Smooth muscle cell (in vitro differentiated cells): Measurements from ENCODE around the gene SORBS1. TPM values are rescaled to one million over a fixed set of nuclear protein-coding genes. Genes with fewer than 3 reads are reported as not detected.

ENCODE experiments used
- DNase-seq: peaks from one replicate; lab custom pipeline; 2025; ENCODE audit not compliant: unreplicated experiment; lab: John Stamatoyannopoulos, UW
- H2AFZ ChIP-seq: fragments of 200-600 bp; sonication (generic); 2 replicates; pipeline ENCODE4 v1.6.0; 2016; ENCODE audit warnings: antibody characterized with exemption, low read depth, mild to moderate bottlenecking
- H3F3A ChIP-seq: fragments of 200-600 bp; sonication (generic); 2 replicates; pipeline ENCODE4 v1.6.0; 2017; ENCODE audit warnings: antibody characterized with exemption, low read depth
- H3K27ac ChIP-seq: fragments of 200-600 bp; sonication (generic); 2 replicates; pipeline ENCODE4 v1.5.1; 2016; ENCODE audit warnings: low read depth, mild to moderate bottlenecking
- H3K27me3 ChIP-seq: fragments of 200-600 bp; sonication (generic); 2 replicates; pipeline ENCODE4 v1.6.1; 2016; ENCODE audit warnings: low read depth, mild to moderate bottlenecking
- H3K36me3 ChIP-seq: fragments of 200-600 bp; sonication (generic); 2 replicates; pipeline ENCODE4 v1.5.1; 2016; ENCODE audit warnings: low read depth
- H3K4me1 ChIP-seq: fragments of 200-600 bp; sonication (generic); 2 replicates; pipeline ENCODE4 v1.5.1; 2016; ENCODE audit warnings: low read depth
- H3K4me2 ChIP-seq: fragments of 200-600 bp; sonication (generic); 2 replicates; pipeline ENCODE4 v1.6.0; 2016; ENCODE audit warnings: mild to moderate bottlenecking
- H3K4me3 ChIP-seq: fragments of 200-600 bp; sonication (generic); 2 replicates; pipeline ENCODE4 v1.5.1; 2016; ENCODE audit warnings: mild to moderate bottlenecking
- H3K79me2 ChIP-seq: fragments of 200-600 bp; sonication (generic); 2 replicates; pipeline ENCODE4 v1.6.0; 2016; ENCODE audit warnings: low read depth, mild to moderate bottlenecking
- H3K9ac ChIP-seq: fragments of 200-600 bp; sonication (generic); 2 replicates; pipeline ENCODE4 v1.6.0; 2016; ENCODE audit warnings: low read depth
- H3K9me3 ChIP-seq: fragments of 200-600 bp; sonication (generic); replicated peaks from 2 replicates; pipeline ENCODE4 v1.5.1; 2016; ENCODE audit warnings: low read depth
- H4K20me1 ChIP-seq: fragments of 200-600 bp; sonication (generic); 2 replicates; pipeline ENCODE4 v1.6.0; 2016; ENCODE audit warnings: low read depth
- WGBS: methylation state at CpG from one replicate; pipeline ENCODE4 v1.1.7; 2016; ENCODE audit warnings: low lambda C conversion rate; 5-methylcytosine and 5-hydroxymethylcytosine counted together
- polyA plus RNA-seq: library from polyadenylated mRNA; unstranded; fragments of >200 nt; fragmentation: Nextera tagmentation; extraction: Ambion mirVana; gene quantifications from 2 replicates; pipeline ENCODE4 v1.2.1, GENCODE V29; 2016
- total RNA-seq: library from RNA; depleted of rRNA; stranded (reverse); fragments of >200 nt; gene quantifications from 2 replicates; pipeline ENCODE4 v1.2.3, GENCODE V29; 2014
- TF ChIP-seq, protein P1 (sequence below): fragments of 200-600 bp; sonication (generic); IDR thresholded peaks from 2 replicates; pipeline ENCODE4 v1.5.1; 2017; ENCODE audit warnings: borderline replicate concordance, mild to moderate bottlenecking, antibody characterized with exemption; ENCODE audit not compliant: insufficient read depth, poor library complexity, severe bottlenecking

Gene SORBS1
- total and polyA plus RNA-seq, 2 experiments from 2014 or later, result 14.6 to 21.0 TPM

GRCh38 chr10:95413588-95413987 is 147.6 kb downstream of the SORBS1 start:
- H3K27me3 ChIP-seq, result no peaks in the 10 kb centered on the region
- no peak for DNase-seq
- no peaks in the 10 kb centered on the region for H3K9me3 ChIP-seq
- no peak overlapping the region for H3K4me2 ChIP-seq
- peaks cover 9% of the 10 kb centered on the region for H3K4me1 ChIP-seq
- H3K27ac ChIP-seq, result no peak overlapping the region
- H4K20me1 ChIP-seq, result peaks cover 7% of the 10 kb centered on the region
- H3K9ac ChIP-seq, result no peak overlapping the region
- no peak overlapping the region for H2AFZ ChIP-seq
- H3K79me2 ChIP-seq, result no peaks in the 10 kb centered on the region
- H3K36me3 ChIP-seq, result no peaks in the 10 kb centered on the region
- TF ChIP-seq, protein P1, sequence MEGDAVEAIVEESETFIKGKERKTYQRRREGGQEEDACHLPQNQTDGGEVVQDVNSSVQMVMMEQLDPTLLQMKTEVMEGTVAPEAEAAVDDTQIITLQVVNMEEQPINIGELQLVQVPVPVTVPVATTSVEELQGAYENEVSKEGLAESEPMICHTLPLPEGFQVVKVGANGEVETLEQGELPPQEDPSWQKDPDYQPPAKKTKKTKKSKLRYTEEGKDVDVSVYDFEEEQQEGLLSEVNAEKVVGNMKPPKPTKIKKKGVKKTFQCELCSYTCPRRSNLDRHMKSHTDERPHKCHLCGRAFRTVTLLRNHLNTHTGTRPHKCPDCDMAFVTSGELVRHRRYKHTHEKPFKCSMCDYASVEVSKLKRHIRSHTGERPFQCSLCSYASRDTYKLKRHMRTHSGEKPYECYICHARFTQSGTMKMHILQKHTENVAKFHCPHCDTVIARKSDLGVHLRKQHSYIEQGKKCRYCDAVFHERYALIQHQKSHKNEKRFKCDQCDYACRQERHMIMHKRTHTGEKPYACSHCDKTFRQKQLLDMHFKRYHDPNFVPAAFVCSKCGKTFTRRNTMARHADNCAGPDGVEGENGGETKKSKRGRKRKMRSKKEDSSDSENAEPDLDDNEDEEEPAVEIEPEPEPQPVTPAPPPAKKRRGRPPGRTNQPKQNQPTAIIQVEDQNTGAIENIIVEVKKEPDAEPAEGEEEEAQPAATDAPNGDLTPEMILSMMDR, result no peak
- no peak overlapping the region for H3K4me3 ChIP-seq
- H3F3A ChIP-seq, result no peaks in the 10 kb centered on the region
- WGBS, result 94% methylated on average over 5 of the region's 5 CpGs

GRCh38 chr10:95411635-95412034 is 149.5 kb downstream of the SORBS1 start:
- Histone ChIP-seq H3K79me2 (no peaks in the 10 kb centered on the region), H3F3A (no peaks in the 10 kb centered on the region), H3K9ac (no peak overlapping the region), H3K4me1 (peaks cover 9% of the 10 kb centered on the region), H3K4me2 (no peak overlapping the region), H3K9me3 (no peaks in the 10 kb centered on the region), H3K4me3 (no peak overlapping the region), H3K27me3 (no peaks in the 10 kb centered on the region), H3K27ac (no peak overlapping the region), H4K20me1 (peaks cover 7% of the 10 kb centered on the region), H2AFZ (no peak overlapping the region), H3K36me3 (no peaks in the 10 kb centered on the region)
- WGBS, result 87% methylated on average over 4 of the region's 4 CpGs
- no peak for DNase-seq
- TF ChIP-seq, protein P1, result no peak

DNA sequence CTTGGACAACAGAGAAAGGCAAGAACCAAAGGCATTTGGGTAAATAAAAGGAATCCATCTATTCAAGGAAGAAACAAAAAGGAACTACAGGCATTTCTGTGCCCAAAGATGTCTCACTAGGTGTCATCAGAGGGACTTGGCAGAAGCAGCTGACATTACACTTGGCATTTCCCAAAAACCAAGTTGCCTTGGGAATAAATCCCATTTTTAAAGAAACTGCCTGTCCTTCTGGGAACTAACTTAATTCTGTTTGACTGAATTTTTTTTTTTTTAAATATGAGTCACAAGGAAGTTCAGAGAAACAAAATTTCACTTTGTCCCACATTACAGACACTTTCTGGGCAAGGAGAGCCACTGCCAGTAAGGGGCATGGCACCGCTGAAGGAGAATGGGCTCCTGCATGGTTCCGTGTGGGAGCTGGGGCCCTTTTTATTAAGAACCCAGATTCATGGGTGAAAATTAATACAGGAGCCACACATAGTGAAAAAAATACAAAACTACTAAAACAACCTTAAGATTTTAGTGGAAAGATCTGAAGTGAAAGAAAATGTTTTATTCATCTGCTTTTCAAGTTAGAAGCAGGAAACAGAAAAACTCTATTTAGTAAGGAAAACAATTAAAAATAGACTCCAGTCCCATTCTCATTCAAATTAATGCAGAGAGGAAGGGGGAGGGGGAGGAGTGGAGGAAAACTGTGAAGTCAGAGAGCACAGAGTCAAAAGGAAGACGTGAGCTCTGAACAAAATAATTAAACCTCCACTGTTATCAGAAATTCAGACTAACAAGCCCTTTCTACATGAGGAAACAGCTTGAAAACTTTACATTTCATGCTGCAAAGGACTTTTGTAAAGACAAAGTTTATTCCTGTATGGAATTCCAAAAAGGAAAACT is 151.9 kb downstream of the SORBS1 start:
- Histone ChIP-seq H3K36me3 (no peaks in the 10 kb centered on the region), H3K27me3 (no peaks in the 10 kb centered on the region), H3K4me1 (peaks cover 9% of the 10 kb centered on the region), H4K20me1 (peaks cover 7% of the 10 kb centered on the region), H3K4me2 (no peak overlapping the region), H3K4me3 (no peak overlapping the region), H3K27ac (no peak overlapping the region), H3F3A (no peaks in the 10 kb centered on the region), H3K9ac (no peak overlapping the region), H3K79me2 (no peaks in the 10 kb centered on the region), H2AFZ (no peak overlapping the region), H3K9me3 (no peaks in the 10 kb centered on the region)
- DNase-seq, result no peak
- 40% methylated on average over 3 of the region's 3 CpGs for WGBS
- TF ChIP-seq, protein P1, result no peak
